ENCODE results near the gene SDE2. TPM values are rescaled to one million over a fixed set of nuclear protein-coding genes. Genes with fewer than 3 reads are reported as not detected.
A peak's percentile ranks its signal among the peaks of the same experiment; 100 is the strongest.
"Not testable (repeated sequence)": the region's sequence is repeated elsewhere in the genome, so short reads cannot be mapped to it uniquely, and the experiment has no call there.

The SDE2 gene
- total RNA-seq, 1 donor from 2014 or later, result 21.5 TPM

DNA sequence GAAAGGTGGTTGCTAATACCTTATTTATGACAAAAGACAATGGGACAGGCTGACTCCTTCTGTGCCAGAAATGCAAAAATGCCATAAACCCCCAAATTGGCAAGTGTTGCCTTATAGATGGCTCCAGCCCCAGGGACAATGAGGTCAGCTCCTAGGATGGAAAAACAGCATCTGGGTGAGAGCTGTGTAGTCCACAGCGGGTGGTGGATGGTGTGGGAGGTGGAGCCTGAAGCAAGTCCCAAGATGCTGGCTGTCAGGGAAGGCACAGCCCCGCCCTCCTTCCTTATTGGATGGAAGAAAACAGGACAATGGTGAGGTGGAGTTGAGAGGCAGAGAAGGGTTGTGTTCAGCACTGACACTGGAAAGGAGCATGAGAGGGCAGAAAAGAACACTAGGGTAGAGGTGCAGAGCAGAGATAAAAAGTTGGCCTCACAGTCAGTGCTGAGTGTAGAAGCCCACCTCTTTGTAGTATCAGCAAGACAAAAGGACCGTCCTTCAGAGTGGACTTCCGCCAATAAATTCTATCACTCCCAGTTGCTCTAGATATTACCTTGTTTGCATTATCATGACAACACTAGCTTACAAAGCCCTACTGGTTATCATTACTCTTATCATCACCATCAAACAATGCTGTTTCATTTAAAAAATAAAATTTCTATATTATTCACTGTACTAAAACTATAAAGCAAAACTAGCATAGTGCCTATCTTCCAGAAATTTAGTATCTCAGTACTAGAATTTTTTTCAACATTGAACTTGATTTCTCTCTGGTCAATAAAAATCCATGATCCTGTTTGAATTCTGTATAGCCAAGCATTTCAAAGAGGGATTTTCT lies 3.7 kb upstream of the SDE2 start:
- no peak overlapping the region for H3K27ac Mint-ChIP-seq (ENCODE audit: unreplicated experiment)

DNA sequence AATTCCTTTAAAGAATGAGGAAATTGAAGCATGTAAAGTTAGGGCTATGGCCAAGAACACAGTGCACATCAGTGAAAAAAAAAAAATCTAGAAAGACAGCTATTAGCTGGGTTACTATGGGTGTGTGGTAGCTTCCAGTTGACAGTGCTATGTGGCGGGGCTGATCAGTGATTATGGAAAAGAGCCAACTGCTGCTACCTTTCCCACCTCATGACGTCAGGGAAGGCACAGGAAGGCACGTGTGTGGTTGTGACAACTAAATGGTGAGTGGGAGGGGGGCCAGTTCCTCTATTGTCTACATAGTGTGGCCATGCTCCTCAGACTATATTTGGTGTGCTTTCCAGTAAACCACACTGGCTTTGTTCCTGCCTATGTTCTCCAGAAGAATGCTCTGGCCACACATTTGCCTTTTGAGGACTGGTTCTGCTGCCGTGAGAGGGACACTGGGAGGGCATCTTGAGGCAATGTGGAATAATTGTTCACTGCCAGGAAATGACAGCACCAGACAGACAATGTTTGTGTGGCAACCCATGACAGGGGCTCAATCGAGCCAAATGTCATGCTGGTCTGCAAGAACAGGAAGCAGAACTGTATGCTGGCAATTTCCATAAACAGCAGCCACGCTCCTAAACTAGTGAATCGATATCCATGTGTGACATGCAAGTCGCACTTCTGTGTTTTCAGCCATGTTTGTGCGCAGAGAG lies 3.0 kb upstream of the SDE2 start:
- Mint-ChIP-seq H3K27ac (ENCODE audit: unreplicated experiment) (peak overlapping the region; percentile 19), H3K36me3 (ENCODE audit: low read depth) (peaks cover 1% of the 10 kb centered on the region), H3K4me1 (ENCODE audit: low read depth) (peaks cover 35% of the 10 kb centered on the region), H3K9me3 (ENCODE audit: low read depth) (no peaks in the 10 kb centered on the region), H3K4me3 (ENCODE audit: unreplicated experiment) (no peak overlapping the region), H3K27me3 (ENCODE audit: low read depth) (no peaks in the 10 kb centered on the region)
- DNase-seq (ENCODE audit: low spot score), result no peak
- TF ChIP-seq, protein P1, sequence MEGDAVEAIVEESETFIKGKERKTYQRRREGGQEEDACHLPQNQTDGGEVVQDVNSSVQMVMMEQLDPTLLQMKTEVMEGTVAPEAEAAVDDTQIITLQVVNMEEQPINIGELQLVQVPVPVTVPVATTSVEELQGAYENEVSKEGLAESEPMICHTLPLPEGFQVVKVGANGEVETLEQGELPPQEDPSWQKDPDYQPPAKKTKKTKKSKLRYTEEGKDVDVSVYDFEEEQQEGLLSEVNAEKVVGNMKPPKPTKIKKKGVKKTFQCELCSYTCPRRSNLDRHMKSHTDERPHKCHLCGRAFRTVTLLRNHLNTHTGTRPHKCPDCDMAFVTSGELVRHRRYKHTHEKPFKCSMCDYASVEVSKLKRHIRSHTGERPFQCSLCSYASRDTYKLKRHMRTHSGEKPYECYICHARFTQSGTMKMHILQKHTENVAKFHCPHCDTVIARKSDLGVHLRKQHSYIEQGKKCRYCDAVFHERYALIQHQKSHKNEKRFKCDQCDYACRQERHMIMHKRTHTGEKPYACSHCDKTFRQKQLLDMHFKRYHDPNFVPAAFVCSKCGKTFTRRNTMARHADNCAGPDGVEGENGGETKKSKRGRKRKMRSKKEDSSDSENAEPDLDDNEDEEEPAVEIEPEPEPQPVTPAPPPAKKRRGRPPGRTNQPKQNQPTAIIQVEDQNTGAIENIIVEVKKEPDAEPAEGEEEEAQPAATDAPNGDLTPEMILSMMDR (IDR thresholded peaks at IDR 0.05), result no peak

More for the DNA sequence above, 3.7 kb upstream of the SDE2 start:
- Mint-ChIP-seq H3K27me3 (ENCODE audit: low read depth) (no peaks in the 10 kb centered on the region), H3K36me3 (ENCODE audit: low read depth) (peaks cover 1% of the 10 kb centered on the region), H3K4me1 (ENCODE audit: low read depth) (peaks cover 27% of the 10 kb centered on the region), H3K9me3 (ENCODE audit: low read depth) (no peaks in the 10 kb centered on the region), H3K4me3 (ENCODE audit: unreplicated experiment) (no peak overlapping the region)
- DNase-seq (ENCODE audit: low spot score), result no peak
- TF ChIP-seq, protein P1 (IDR thresholded peaks at IDR 0.05), result no peak

DNA sequence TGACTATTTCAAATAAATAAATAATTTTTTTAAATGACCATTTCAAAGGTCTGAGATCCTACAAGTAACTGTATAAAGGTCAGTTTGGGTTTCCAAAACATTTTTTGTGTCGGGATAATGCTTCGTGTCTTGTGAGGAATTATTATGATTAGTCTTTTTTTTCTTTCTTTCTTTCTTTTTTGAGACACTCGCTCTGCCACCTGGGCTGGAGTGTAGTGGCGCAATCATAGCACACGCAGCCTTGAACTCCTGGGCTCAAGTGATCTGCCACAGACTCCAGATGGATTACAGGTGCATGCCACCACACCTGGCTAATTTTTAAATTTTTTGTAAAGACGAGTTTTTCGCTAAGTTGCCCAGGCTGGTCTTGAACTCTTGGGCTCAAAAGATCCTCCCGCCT lies 1.9 kb upstream of the SDE2 start:
- Mint-ChIP-seq H3K4me3 (ENCODE audit: unreplicated experiment) (no peak overlapping the region), H3K9me3 (ENCODE audit: low read depth) (no peaks in the 10 kb centered on the region)

DNA sequence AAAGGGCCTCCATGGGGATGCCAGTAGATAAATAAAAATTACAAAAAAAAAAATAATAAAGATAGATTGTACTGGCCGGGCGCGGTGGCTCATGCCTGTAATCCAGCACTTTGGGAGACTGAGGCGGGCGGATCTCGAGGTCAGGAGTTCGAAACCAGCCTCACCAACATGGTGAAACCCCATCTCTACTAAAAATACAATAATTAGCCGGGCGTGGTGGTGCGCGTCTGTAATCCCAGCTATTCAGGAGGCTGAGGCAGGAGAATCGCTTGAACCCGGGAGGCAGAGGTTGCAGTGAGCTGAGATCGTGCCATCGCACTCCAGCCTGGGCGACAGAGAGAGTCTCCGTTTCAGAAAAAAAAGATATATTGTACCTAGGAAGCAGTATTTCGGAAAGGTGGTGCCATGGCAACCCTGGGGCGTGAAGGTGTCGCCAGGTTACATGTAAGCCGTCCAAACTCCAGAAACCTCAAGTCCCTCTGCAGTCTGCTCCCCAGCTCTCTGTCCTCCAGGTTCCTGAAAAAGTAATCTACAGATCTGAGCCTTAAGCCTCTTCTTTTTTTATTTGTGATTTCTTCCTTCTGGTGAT lies 1.4 kb upstream of the SDE2 start:
- not testable (repeated sequence) for DNase-seq (ENCODE audit: low spot score); H3K36me3 Mint-ChIP-seq (ENCODE audit: low read depth); H3K9me3 Mint-ChIP-seq (ENCODE audit: low read depth); H3K27ac Mint-ChIP-seq (ENCODE audit: unreplicated experiment); H3K4me3 Mint-ChIP-seq (ENCODE audit: unreplicated experiment); H3K27me3 Mint-ChIP-seq (ENCODE audit: low read depth)
- peaks cover 47% of the 10 kb centered on the region for H3K4me1 Mint-ChIP-seq (ENCODE audit: low read depth)

More for the DNA sequence above, 1.9 kb upstream of the SDE2 start:
- Mint-ChIP-seq H3K27me3 (ENCODE audit: low read depth) (no peaks in the 10 kb centered on the region), H3K27ac (ENCODE audit: unreplicated experiment) (no peak overlapping the region), H3K4me1 (ENCODE audit: low read depth) (peaks cover 43% of the 10 kb centered on the region), H3K36me3 (ENCODE audit: low read depth) (peaks cover 1% of the 10 kb centered on the region)
- DNase-seq (ENCODE audit: low spot score), result no peak
- TF ChIP-seq, protein P1 (IDR thresholded peaks at IDR 0.05), result no peak

DNA sequence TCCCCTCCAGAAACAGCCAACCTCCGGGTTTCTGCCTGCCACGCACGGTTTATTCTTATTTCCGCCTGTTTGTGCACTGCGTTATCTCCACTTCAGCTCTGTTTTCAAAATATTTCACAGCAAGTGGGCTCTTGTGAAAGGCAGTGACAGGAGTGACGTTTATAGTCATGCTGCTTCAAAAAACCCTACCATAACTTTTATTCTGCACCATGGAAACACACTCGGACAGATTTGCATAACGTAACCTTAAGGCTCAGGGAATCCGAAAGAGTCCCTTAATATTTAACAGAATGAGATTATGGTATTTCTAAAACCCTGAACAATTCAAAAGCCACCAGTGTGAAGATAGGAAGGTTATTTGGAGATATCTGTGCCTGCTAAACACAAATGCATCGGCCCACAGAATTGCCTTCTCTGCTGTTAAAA lies 782 bp upstream of the SDE2 start:
- peaks cover 1% of the 10 kb centered on the region for H3K36me3 Mint-ChIP-seq (ENCODE audit: low read depth)
- TF ChIP-seq, protein P1 (IDR thresholded peaks at IDR 0.05), result no peak
- peaks cover 51% of the 10 kb centered on the region for H3K4me1 Mint-ChIP-seq (ENCODE audit: low read depth)
- no peak for DNase-seq (ENCODE audit: low spot score)
- no peaks in the 10 kb centered on the region for H3K9me3 Mint-ChIP-seq (ENCODE audit: low read depth)
- H3K4me3 Mint-ChIP-seq (ENCODE audit: unreplicated experiment), result peak overlapping the region; percentile 100
- peak overlapping the region; percentile 100 for H3K27ac Mint-ChIP-seq (ENCODE audit: unreplicated experiment)
- no peaks in the 10 kb centered on the region for H3K27me3 Mint-ChIP-seq (ENCODE audit: low read depth)

All from chondrocyte (in vitro differentiated cells).